Lung (tissue), 12 donors: ENCODE measurements around the gene SLC44A4. TPM values are rescaled to one million over a fixed set of nuclear protein-coding genes. Genes with fewer than 3 reads are reported as not detected.

Experiments used
- ATAC-seq: fragments of 200-7000 bp; cut with Tn5 transposase; one replicate; pipeline ENCODE4 v1.9.1; 2020; ENCODE audit warnings: moderate number of reproducible peaks; ENCODE audit not compliant: insufficient read depth, low FRiP score
- DNase-seq, 3 donors: peaks; one replicate each; pipeline ENCODE4 v3.0.0-alpha.2; 2013 to 2017
- H3K27ac ChIP-seq, 2 donors: one replicate each; pipeline ENCODE4 v1.5.1; 2013; ENCODE audit warnings: mild to moderate bottlenecking in 2 of 2, moderate library complexity in 2 of 2, control low read depth in 1 of 2, inconsistent platforms in 1 of 2, low read depth in 1 of 2, low read length in 1 of 2
- H3K27me3 ChIP-seq, 3 donors: one replicate each; pipeline ENCODE4 v1.5.1; 2013; ENCODE audit warnings: low read length in 2 of 3; ENCODE audit not compliant: control insufficient read depth in 3 of 3, insufficient read depth in 3 of 3
- H3K36me3 ChIP-seq, 4 donors: one replicate each; pipeline ENCODE4 v1.5.1; 2013; ENCODE audit warnings: low read length in 4 of 4, mild to moderate bottlenecking in 1 of 4, moderate library complexity in 1 of 4; ENCODE audit not compliant: control insufficient read depth in 4 of 4, insufficient read depth in 4 of 4
- H3K4me1 ChIP-seq, 5 donors: one replicate each; pipeline ENCODE4 v1.5.1; 2013; ENCODE audit warnings: low read length in 5 of 5, mild to moderate bottlenecking in 2 of 5, moderate library complexity in 1 of 5; ENCODE audit not compliant: control insufficient read depth in 5 of 5, insufficient read depth in 5 of 5
- H3K4me3 ChIP-seq: one replicate; pipeline ENCODE4 v1.5.1; 2013; ENCODE audit warnings: mild to moderate bottlenecking, control low read depth, moderate library complexity
- H3K9ac ChIP-seq, 2 donors: one replicate each; pipeline ENCODE4 v1.5.1; 2013; ENCODE audit warnings: low read length in 2 of 2, control low read depth in 1 of 2; ENCODE audit not compliant: insufficient read depth in 1 of 2
- H3K9me3 ChIP-seq, 4 donors: one replicate each; pipeline ENCODE4 v1.5.1; 2013; ENCODE audit warnings: low read length in 3 of 4, mild to moderate bottlenecking in 1 of 4, moderate library complexity in 1 of 4; ENCODE audit not compliant: control insufficient read depth in 4 of 4, insufficient read depth in 3 of 4
- WGBS, 2 donors: extraction: QIAGEN DNeasy Blood & Tissue Kit; methylation state at CpG; one replicate each; pipeline ENCODE4 v1.1.7; 2013; 5-methylcytosine and 5-hydroxymethylcytosine counted together
- polyA plus RNA-seq, 2 donors: library from polyadenylated mRNA; stranded (reverse); fragments of 200-250 nt; gene quantifications; one replicate each; pipeline ENCODE4 v1.2.1, GENCODE V29; 2013
- total RNA-seq, 2 donors: library from RNA; depleted of rRNA in 1 of 2; stranded (reverse); fragments of >200 nt in 1 of 2; gene quantifications; one replicate each; pipeline ENCODE4 v1.2.1, GENCODE V29; 2014 to 2021
- TF ChIP-seq, protein P1 (sequence below): IDR thresholded peaks from 2 replicates; pipeline ENCODE4 v1.5.1; 2012; ENCODE audit warnings: mild to moderate bottlenecking; ENCODE audit errors: control extremely low read depth, extremely low read depth
- donor health status: control.
- donor health status: control.
- donor health status: Bipolar disorder and iron deficiency.
- donor health status: healthy.
- donor health status: DM: yes; HTN: yes; CAD: no.

The SLC44A4 gene
- total and polyA plus RNA-seq, 4 donors: 22.2 to 121 (median 49.7) TPM

DNA sequence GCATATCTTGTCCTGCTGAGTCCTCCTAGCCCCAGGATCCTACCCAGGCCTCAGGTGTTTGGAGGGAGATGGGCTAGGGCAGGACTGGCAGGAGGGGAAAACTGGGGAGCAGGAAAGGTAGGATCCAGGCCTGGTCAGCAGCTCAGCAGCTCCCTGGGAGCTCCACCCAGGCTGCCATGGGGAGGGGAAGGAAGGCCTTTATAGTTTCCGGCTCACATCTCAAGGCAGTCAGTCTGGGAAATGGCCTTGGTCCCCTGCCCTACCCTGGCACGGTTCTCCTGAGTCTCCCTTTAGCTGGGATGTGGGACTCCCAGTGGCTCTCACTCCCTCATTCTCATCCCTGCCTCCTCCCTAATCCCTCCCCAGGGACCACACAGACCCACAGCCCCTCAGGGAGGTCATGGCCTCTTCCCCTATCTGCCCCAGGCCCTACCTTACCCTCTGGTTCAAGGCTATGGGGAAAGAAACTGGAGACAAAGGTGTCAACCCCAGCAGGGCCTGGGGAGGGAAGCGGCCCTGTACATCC is 1.6 kb downstream of the SLC44A4 start:
- Histone ChIP-seq H3K9ac (no peak overlapping the region), H3K27me3 (no peaks in the 10 kb centered on the region), H3K4me3 (no peak overlapping the region), H3K36me3 (peaks cover 2 to 23% (median 10%) of the 10 kb centered on the region in 4 donors), H3K27ac (peak overlapping the region in 1 of 2 donors; percentile 71), H3K4me1 (peaks cover 0 to 6% (median 0%) of the 10 kb centered on the region in 5 donors), H3K9me3 (no peaks in the 10 kb centered on the region)
- TF ChIP-seq, protein P1, sequence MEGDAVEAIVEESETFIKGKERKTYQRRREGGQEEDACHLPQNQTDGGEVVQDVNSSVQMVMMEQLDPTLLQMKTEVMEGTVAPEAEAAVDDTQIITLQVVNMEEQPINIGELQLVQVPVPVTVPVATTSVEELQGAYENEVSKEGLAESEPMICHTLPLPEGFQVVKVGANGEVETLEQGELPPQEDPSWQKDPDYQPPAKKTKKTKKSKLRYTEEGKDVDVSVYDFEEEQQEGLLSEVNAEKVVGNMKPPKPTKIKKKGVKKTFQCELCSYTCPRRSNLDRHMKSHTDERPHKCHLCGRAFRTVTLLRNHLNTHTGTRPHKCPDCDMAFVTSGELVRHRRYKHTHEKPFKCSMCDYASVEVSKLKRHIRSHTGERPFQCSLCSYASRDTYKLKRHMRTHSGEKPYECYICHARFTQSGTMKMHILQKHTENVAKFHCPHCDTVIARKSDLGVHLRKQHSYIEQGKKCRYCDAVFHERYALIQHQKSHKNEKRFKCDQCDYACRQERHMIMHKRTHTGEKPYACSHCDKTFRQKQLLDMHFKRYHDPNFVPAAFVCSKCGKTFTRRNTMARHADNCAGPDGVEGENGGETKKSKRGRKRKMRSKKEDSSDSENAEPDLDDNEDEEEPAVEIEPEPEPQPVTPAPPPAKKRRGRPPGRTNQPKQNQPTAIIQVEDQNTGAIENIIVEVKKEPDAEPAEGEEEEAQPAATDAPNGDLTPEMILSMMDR: no peak
- 62 to 70% methylated on average over 3 of the region's 3 CpGs for WGBS, 2 donors
- DNase-seq (no peak), ATAC-seq (no peak)

DNA sequence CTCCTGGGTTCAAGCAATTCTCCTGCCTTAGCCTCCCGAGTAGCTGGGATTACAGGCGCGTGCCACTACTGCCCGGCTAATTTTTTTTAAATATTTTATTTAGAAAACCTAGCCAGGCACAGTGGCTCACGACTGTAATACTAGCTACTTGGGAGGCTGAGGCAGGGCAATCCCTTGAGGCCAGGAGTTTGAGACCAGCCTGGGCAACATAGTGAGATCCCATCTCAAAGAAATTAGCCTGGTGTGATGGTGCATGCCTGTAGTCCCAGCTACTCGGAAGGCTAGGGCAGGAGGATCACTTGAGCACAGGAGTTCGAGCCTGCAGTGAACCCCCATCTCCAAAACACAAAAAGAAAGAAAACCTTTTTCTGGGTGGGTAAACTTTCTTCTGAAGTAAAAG is 2.4 kb downstream of the SLC44A4 start:
- peaks cover 0 to 6% (median 0%) of the 10 kb centered on the region in 5 donors for H3K4me1 ChIP-seq
- H3K27me3 ChIP-seq: no peaks in the 10 kb centered on the region
- H3K27ac ChIP-seq: no peak overlapping the region
- DNase-seq (no peak), ATAC-seq (no peak)
- H3K9me3 ChIP-seq: no peaks in the 10 kb centered on the region
- peaks cover 2 to 18% (median 7%) of the 10 kb centered on the region in 4 donors for H3K36me3 ChIP-seq
- no peak overlapping the region for H3K9ac ChIP-seq
- 90 to 98% methylated on average over 7 of the region's 7 CpGs for WGBS, 2 donors
- no peak overlapping the region for H3K4me3 ChIP-seq
- TF ChIP-seq, protein P1: no peak

DNA sequence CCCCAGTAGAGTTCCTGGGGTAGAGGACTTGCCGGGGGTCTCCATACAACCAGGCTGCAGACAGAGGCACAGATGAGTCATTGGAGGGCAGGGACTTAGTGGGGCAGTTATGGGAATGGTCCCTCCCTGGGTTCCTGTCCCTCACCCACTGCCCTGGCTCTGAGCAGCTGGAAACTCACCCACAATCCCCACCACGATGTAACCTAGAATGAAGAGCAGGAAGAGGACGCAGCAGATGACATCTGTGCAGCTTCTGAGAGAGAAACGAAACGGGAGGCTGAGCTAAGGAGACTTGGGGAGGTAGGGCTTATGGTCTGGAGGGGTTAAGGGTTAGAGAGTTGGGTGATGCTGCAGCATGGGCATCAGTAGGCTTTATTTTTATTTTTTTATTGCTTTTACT is 2.9 kb downstream of the SLC44A4 start:
- 61 to 69% methylated on average over 5 of the region's 5 CpGs for WGBS, 2 donors
- Histone ChIP-seq H3K9me3 (no peaks in the 10 kb centered on the region), H3K27ac (no peak overlapping the region), H3K27me3 (no peaks in the 10 kb centered on the region), H3K4me3 (no peak overlapping the region), H3K9ac (no peak overlapping the region), H3K36me3 (peaks cover 2 to 13% (median 4%) of the 10 kb centered on the region in 4 donors), H3K4me1 (peaks cover 0 to 6% (median 0%) of the 10 kb centered on the region in 5 donors)
- ATAC-seq (no peak), DNase-seq (no peak)
- TF ChIP-seq, protein P1: no peak
